Measurements from ENCODE around the gene FOS.

- TF ChIP-seq CTCF (IDR thresholded peaks at IDR 0.05), result no peak
- no peak for TF ChIP-seq ZFX (IDR thresholded peaks at IDR 0.05; ENCODE audit: borderline replicate concordance)
Observed at GRCh38 chr14:75274050-75274898, 4.4 kb upstream of the FOS start.
